WTC11 (cell line): Measurements from ENCODE around the gene PRR15L.

Experiments used
- JAZF1 ChIP-seq: fragments of 250-450 bp; sonication (Bioruptor Pico); IDR thresholded peaks from 2 replicates; pipeline ENCODE4 v1.9.0; 2021; ENCODE audit warnings: moderate library complexity, mild to moderate bottlenecking, inconsistent platforms
- SP1 ChIP-seq: sonication (generic); formaldehyde crosslinking; conservative IDR thresholded peaks from 2 replicates; pipeline ENCODE4 v1.8.1; 2022; ENCODE audit warnings: missing genetic modification reagents
- ZNF121 ChIP-seq: sonication (generic); formaldehyde crosslinking; IDR thresholded peaks from 2 replicates; pipeline ENCODE4 v1.8.0; 2023; ENCODE audit warnings: missing genetic modification reagents
- TF ChIP-seq, protein P1 (sequence below): sonication (generic); formaldehyde crosslinking; IDR thresholded peaks from 2 replicates; pipeline ENCODE4 v1.8.1; 2022; ENCODE audit warnings: low read depth, mild to moderate bottlenecking, moderate library complexity, missing genetic modification reagents, borderline replicate concordance
- TF ChIP-seq, protein P2 (sequence below): fragments of 200-600 bp; IDR thresholded peaks from 2 replicates; pipeline ENCODE4 v1.8.0; 2022; ENCODE audit warnings: antibody characterized with exemption
- TF ChIP-seq, protein P3 (sequence below): fragments of 250-450 bp; sonication (Bioruptor Pico); conservative IDR thresholded peaks from 2 replicates; pipeline ENCODE4 v1.9.0; 2021; ENCODE audit warnings: mild to moderate bottlenecking
- TF ChIP-seq, protein P4 (sequence below): sonication (generic); formaldehyde crosslinking; IDR thresholded peaks from 2 replicates; pipeline ENCODE4 v1.8.1; 2022; ENCODE audit warnings: low read depth, missing genetic modification reagents, borderline replicate concordance
- TF ChIP-seq, protein P5 (sequence below): sonication (generic); formaldehyde crosslinking; IDR thresholded peaks from 2 replicates; pipeline ENCODE4 v1.8.1; 2023; ENCODE audit warnings: mild to moderate bottlenecking, missing genetic modification reagents, moderate library complexity

DNA sequence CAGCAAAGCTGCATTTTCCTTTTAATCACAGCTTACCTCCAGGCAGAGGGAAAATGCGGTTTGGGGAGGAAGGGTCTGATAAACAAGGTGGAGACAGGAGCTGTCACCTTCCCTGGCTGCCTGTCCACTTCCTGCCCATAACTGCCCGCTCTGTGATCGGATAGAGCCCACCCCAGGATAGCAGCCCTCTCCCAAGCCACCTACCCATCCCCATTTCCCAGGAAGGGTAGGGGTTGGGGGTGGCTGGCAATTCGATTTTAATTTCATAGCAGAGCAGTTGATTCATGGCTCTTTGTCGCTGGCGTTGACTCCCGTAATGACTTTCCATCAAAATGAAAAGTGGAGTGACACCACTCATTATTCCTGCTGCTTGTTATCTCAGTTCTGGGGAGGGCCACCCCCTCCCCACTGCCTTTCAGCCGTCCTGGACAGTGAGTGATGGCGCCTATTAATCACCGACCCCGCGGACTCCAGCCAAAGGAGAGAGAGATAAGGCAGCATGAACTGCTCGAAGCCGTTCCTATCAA lies 24.5 kb upstream of the PRR15L start:
- TF ChIP-seq, protein P1, sequence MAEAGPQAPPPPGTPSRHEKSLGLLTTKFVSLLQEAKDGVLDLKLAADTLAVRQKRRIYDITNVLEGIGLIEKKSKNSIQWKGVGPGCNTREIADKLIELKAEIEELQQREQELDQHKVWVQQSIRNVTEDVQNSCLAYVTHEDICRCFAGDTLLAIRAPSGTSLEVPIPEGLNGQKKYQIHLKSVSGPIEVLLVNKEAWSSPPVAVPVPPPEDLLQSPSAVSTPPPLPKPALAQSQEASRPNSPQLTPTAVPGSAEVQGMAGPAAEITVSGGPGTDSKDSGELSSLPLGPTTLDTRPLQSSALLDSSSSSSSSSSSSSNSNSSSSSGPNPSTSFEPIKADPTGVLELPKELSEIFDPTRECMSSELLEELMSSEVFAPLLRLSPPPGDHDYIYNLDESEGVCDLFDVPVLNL (CRISPR knock-in tag), result no peak
- TF ChIP-seq, protein P2, sequence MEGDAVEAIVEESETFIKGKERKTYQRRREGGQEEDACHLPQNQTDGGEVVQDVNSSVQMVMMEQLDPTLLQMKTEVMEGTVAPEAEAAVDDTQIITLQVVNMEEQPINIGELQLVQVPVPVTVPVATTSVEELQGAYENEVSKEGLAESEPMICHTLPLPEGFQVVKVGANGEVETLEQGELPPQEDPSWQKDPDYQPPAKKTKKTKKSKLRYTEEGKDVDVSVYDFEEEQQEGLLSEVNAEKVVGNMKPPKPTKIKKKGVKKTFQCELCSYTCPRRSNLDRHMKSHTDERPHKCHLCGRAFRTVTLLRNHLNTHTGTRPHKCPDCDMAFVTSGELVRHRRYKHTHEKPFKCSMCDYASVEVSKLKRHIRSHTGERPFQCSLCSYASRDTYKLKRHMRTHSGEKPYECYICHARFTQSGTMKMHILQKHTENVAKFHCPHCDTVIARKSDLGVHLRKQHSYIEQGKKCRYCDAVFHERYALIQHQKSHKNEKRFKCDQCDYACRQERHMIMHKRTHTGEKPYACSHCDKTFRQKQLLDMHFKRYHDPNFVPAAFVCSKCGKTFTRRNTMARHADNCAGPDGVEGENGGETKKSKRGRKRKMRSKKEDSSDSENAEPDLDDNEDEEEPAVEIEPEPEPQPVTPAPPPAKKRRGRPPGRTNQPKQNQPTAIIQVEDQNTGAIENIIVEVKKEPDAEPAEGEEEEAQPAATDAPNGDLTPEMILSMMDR, result no peak
- TF ChIP-seq, protein P3, sequence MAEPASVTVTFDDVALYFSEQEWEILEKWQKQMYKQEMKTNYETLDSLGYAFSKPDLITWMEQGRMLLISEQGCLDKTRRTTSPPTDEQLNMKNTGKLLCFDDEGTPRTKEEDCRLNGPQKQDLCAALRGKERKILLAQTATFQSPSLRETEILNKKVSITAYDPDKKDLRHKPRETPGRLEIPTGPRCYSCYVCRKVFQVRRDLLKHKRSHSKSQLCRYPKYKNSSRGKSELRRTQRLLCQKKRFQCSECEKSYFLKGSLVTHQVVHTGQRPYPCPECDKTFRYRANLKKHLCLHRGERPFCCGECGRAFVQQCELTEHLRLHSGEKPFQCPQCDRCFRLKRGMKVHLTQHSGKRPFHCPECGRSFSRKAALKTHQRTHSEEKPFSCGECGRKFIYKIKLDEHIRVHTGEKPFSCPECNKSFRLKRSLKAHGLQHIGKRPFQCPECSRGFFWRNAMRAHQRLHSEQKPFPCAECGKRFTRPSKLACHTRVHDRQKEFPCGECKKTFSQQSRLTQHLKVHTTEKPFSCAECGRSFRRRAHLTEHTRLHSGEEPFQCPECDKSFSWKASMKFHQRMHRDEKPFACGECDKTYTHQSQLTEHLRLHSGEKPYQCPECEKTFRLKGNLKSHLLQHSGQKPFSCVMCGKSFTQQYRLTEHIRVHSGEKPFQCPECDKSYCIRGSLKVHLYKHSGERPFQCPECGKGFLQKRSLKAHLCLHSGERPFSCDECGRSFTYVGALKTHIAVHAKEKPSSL (CRISPR knock-in tag), result no peak
- no peak for TF ChIP-seq ZNF121
- TF ChIP-seq, protein P4, sequence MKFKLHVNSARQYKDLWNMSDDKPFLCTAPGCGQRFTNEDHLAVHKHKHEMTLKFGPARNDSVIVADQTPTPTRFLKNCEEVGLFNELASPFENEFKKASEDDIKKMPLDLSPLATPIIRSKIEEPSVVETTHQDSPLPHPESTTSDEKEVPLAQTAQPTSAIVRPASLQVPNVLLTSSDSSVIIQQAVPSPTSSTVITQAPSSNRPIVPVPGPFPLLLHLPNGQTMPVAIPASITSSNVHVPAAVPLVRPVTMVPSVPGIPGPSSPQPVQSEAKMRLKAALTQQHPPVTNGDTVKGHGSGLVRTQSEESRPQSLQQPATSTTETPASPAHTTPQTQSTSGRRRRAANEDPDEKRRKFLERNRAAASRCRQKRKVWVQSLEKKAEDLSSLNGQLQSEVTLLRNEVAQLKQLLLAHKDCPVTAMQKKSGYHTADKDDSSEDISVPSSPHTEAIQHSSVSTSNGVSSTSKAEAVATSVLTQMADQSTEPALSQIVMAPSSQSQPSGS (CRISPR knock-in tag), result no peak
- no peak for TF ChIP-seq SP1
- TF ChIP-seq, protein P5, sequence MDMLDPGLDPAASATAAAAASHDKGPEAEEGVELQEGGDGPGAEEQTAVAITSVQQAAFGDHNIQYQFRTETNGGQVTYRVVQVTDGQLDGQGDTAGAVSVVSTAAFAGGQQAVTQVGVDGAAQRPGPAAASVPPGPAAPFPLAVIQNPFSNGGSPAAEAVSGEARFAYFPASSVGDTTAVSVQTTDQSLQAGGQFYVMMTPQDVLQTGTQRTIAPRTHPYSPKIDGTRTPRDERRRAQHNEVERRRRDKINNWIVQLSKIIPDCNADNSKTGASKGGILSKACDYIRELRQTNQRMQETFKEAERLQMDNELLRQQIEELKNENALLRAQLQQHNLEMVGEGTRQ (CRISPR knock-in tag), result no peak
- no peak for TF ChIP-seq JAZF1 (CRISPR knock-in tag)
